B cell (primary cell): ENCODE data around the gene DAB1. TPM values are rescaled to one million over a fixed set of nuclear protein-coding genes. Genes with fewer than 3 reads are reported as not detected.

ENCODE experiments used
- ATAC-seq: fragments of 200-7000 bp; cut with Tn5 transposase; one replicate; pipeline ENCODE4 v1.10.0; 2021; ENCODE audit warnings: low read depth, mild to moderate bottlenecking, moderate number of reproducible peaks, moderate library complexity
- CTCF ChIA-PET: fragments of 350-600 bp; sonication (Branson Sonifier 250); formaldehyde crosslinking; loops from one replicate; lab custom pipeline; 2021; ENCODE audit warnings: antibody characterized with exemption, inconsistent platforms; lab: Charles Lee
- POLR2A ChIA-PET: fragments of 350-600 bp; sonication (Branson Sonifier 250); formaldehyde crosslinking; loops from one replicate; lab custom pipeline; 2021; ENCODE audit warnings: antibody characterized with exemption; lab: Charles Lee
- DNase-seq: peaks from one replicate; pipeline ENCODE4 v3.0.0; 2013
- H2AFZ ChIP-seq: 2 replicates; pipeline ENCODE4 v1.6.1; 2012; ENCODE audit warnings: mild to moderate bottlenecking, low read depth, low read length; ENCODE audit not compliant: insufficient read depth, poor library complexity, severe bottlenecking
- H3K27ac ChIP-seq, 2 donors: 1 replicate in 1 of 2; 2 replicates in 1 of 2; pipeline ENCODE4 v1.5.1; 2012 to 2013; ENCODE audit warnings: low read length in 2 of 2, mild to moderate bottlenecking in 2 of 2, moderate library complexity in 1 of 2
- H3K27me3 ChIP-seq, 4 experiments: fragments of 200-600 bp in 1 of 4; sonication (generic) in 1 of 4; replicated peaks in 1 of 4; 1 replicate in 2 of 4; 2 replicates in 2 of 4; pipeline versions ENCODE4 v1.6.1 to v1.7.0; 2013 to 2016; ENCODE audit warnings: low read length in 3 of 4, mild to moderate bottlenecking in 2 of 4, mixed read lengths in 1 of 4, moderate library complexity in 1 of 4; ENCODE audit not compliant: insufficient read depth in 4 of 4, control insufficient read depth in 3 of 4; ENCODE audit errors: control extremely low read depth in 1 of 4
- H3K36me3 ChIP-seq, 2 experiments: replicated peaks in 1 of 2; 1 replicate in 1 of 2; 2 replicates in 1 of 2; pipeline versions ENCODE4 v1.6.1 to v1.7.1; 2013; ENCODE audit warnings: low read length in 1 of 2; ENCODE audit not compliant: insufficient read depth in 2 of 2, control insufficient read depth in 1 of 2; ENCODE audit errors: control extremely low read depth in 1 of 2, extremely low read depth in 1 of 2
- H3K4me1 ChIP-seq, 2 donors: fragments of 200-600 bp in 1 of 2; sonication (generic) in 1 of 2; 1 replicate in 1 of 2; 2 replicates in 1 of 2; pipeline versions ENCODE4 v1.5.1 to v1.6.1; 2013 to 2017; ENCODE audit warnings: low read length in 2 of 2; ENCODE audit not compliant: control insufficient read depth in 2 of 2, insufficient read depth in 2 of 2
- H3K4me2 ChIP-seq: replicated peaks from 2 replicates; pipeline ENCODE3; 2012; ENCODE audit warnings: mild to moderate bottlenecking, low read depth, low read length; ENCODE audit not compliant: poor library complexity, severe bottlenecking
- H3K4me3 ChIP-seq, 5 experiments: fragments of 200-600 bp in 1 of 5; sonication (generic) in 1 of 5; 1 replicate in 3 of 5; 2 replicates in 2 of 5; pipeline versions ENCODE4 v1.5.1 to v1.7.0; 2011 to 2016; ENCODE audit warnings: low read length in 4 of 5, mild to moderate bottlenecking in 4 of 5, low read depth in 2 of 5, control low read depth in 1 of 5, moderate library complexity in 1 of 5; ENCODE audit not compliant: insufficient read depth in 1 of 5; ENCODE audit errors: control extremely low read depth in 1 of 5, extremely low read depth in 1 of 5
- H3K79me2 ChIP-seq: fragments of 200-600 bp; sonication (generic); one replicate; pipeline ENCODE4 v1.6.0; 2016; ENCODE audit warnings: low read length; ENCODE audit not compliant: control insufficient read depth, insufficient read depth
- H3K9ac ChIP-seq: fragments of 200-600 bp; sonication (generic); 2 replicates; pipeline ENCODE4 v1.6.1; 2017; ENCODE audit warnings: mild to moderate bottlenecking, low read length, moderate library complexity
- H3K9me3 ChIP-seq, 3 donors: one replicate each; pipeline versions ENCODE4 v1.6.1 to v1.7.1; 2013; ENCODE audit warnings: low read length in 2 of 3; ENCODE audit not compliant: control insufficient read depth in 2 of 3, insufficient read depth in 1 of 3; ENCODE audit errors: control extremely low read depth in 1 of 3
- H4K20me1 ChIP-seq: 2 replicates; pipeline ENCODE4 v1.6.0; 2012; ENCODE audit warnings: mild to moderate bottlenecking, low read length; ENCODE audit not compliant: insufficient read depth, control insufficient read depth, poor library complexity, severe bottlenecking
- H3K27ac Mint-ChIP-seq: one replicate; pipeline ENCODE4 v1.8.0; 2021; ENCODE audit warnings: mixed read lengths
- H3K27me3 Mint-ChIP-seq: one replicate; pipeline ENCODE4 v1.8.0; 2021; ENCODE audit warnings: mixed read lengths
- H3K4me1 Mint-ChIP-seq: one replicate; pipeline ENCODE4 v1.8.0; 2021; ENCODE audit warnings: mixed read lengths
- H3K4me3 Mint-ChIP-seq: one replicate; pipeline ENCODE4 v1.8.0; 2021; ENCODE audit warnings: mixed read lengths
- H3K9me3 Mint-ChIP-seq: one replicate; pipeline ENCODE4 v1.8.0; 2022; ENCODE audit warnings: mixed read lengths; ENCODE audit not compliant: insufficient read depth
- EZH2 ChIP-seq: IDR thresholded peaks from 2 replicates; pipeline ENCODE4 v1.6.1; 2012; ENCODE audit warnings: borderline replicate concordance, low read depth, mild to moderate bottlenecking, moderate library complexity, low read length; ENCODE audit not compliant: insufficient read depth, poor library complexity, severe bottlenecking
- WGBS: methylation state at CpG from one replicate; pipeline ENCODE4 v1.1.5; 2013; ENCODE audit warnings: missing lambda C conversion rate; ENCODE audit not compliant: insufficient coverage; 5-methylcytosine and 5-hydroxymethylcytosine counted together
- intact Hi-C: fragments of 100-400 bp; cut with micrococcal nuclease; formaldehyde crosslinking; loops from one replicate; pipeline ENCODE4 v1.10.0; 2022
- polyA plus RNA-seq: library from polyadenylated mRNA; depleted of rRNA; stranded (reverse); fragments of >200 nt; gene quantifications from 2 replicates; pipeline ENCODE4 v1.2.3, GENCODE V29; 2012
- total RNA-seq, 2 donors: library from RNA; stranded (reverse); fragments of 120-200 nt in 1 of 2; gene quantifications; 1 replicate in 1 of 2; 2 replicates in 1 of 2; pipeline versions ENCODE4 v1.2.3 to v1.2.4, GENCODE V29; 2013 to 2022
- TF ChIP-seq, protein P1 (sequence below): fragments of 200-600 bp; IDR thresholded peaks from one replicate; pipeline ENCODE4 v1.8.0; 2022; ENCODE audit warnings: antibody characterized with exemption, mild to moderate bottlenecking

Gene DAB1
- total and polyA plus RNA-seq, 2 donors (not counting 1 experiment from before 2014, with no cell fraction given) = not detected

DNA sequence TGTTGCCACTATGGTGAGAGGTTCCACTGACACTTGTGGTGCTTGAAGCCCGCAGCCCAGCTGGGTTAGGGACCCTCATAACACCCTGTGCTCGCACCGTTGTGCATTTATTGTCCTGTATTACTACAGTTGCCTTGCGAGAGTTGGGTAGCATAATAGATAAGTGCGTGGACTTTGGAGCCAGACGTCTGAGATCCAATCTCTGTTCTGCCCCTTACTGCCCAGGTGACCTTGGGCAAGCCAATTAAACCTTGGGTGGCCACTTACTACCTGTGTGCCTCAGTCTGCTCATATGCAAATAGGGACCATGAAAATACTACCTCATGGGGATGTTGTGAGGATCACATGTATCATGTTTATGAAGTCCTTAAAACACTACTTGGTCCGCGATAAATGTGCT lies 471.4 kb downstream of the DAB1 start:
- no peaks in the 10 kb centered on the region for H3K27me3 ChIP-seq
- Mint-ChIP-seq H3K4me1 (no peaks in the 10 kb centered on the region), H3K27ac (no peak overlapping the region), H3K27me3 (peaks cover 12% of the 10 kb centered on the region), H3K9me3 (no peaks in the 10 kb centered on the region), H3K4me3 (no peak overlapping the region)
- H3K4me2 ChIP-seq = no peak overlapping the region
- no peak overlapping the region for H3K4me3 ChIP-seq
- 94% methylated on average over 6 of the region's 8 CpGs for WGBS
- ATAC-seq (no peak), DNase-seq (no peak)
- no peaks in the 10 kb centered on the region for H3K36me3 ChIP-seq
- H3K27ac ChIP-seq = no peak overlapping the region
- ChIA-PET POLR2A (no interaction called here), CTCF (no interaction called here)
- H3K9me3 ChIP-seq = no peaks in the 10 kb centered on the region
- H3K9ac ChIP-seq = no peak overlapping the region
- no peaks in the 10 kb centered on the region for H4K20me1 ChIP-seq
- no peak for TF ChIP-seq EZH2
- TF ChIP-seq, protein P1, sequence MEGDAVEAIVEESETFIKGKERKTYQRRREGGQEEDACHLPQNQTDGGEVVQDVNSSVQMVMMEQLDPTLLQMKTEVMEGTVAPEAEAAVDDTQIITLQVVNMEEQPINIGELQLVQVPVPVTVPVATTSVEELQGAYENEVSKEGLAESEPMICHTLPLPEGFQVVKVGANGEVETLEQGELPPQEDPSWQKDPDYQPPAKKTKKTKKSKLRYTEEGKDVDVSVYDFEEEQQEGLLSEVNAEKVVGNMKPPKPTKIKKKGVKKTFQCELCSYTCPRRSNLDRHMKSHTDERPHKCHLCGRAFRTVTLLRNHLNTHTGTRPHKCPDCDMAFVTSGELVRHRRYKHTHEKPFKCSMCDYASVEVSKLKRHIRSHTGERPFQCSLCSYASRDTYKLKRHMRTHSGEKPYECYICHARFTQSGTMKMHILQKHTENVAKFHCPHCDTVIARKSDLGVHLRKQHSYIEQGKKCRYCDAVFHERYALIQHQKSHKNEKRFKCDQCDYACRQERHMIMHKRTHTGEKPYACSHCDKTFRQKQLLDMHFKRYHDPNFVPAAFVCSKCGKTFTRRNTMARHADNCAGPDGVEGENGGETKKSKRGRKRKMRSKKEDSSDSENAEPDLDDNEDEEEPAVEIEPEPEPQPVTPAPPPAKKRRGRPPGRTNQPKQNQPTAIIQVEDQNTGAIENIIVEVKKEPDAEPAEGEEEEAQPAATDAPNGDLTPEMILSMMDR = no peak
- H2AFZ ChIP-seq = no peak overlapping the region
- no peaks in the 10 kb centered on the region for H3K4me1 ChIP-seq
- intact Hi-C loops = no loop called here
- H3K79me2 ChIP-seq = no peaks in the 10 kb centered on the region

DNA sequence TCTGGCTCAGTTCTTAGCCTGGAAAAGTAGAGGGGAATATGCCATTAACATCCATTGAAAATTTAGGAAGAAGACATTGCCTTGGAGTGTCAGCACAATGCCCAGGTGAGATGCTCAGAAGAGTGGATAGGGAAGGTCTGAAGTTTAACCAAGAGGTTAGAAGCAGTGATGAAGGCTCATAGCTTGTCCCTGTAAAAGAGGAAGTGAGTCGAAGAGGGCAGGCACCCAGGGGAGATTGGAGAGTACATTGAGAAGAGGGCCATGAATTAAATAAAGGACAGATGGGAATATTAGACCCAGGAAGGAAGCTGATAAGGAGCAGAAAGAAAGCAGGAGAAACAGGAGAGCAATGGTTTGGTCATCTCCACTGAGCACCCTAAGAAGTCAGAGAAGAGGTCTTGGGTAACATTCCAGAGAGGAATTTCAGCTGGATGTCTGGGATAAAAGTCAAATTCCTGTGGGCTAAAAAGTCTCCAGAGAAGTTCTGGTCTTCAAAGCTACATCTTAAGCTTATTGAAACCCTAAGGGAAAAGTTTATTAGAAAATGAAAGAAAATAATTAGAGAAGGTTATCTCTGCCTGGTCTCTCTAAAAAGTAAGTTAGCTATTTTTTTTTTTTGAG lies 475.3 kb downstream of the DAB1 start:
- H3K4me2 ChIP-seq = no peak overlapping the region
- ChIA-PET CTCF (no interaction called here), POLR2A (no interaction called here)
- no peaks in the 10 kb centered on the region for H3K79me2 ChIP-seq
- WGBS = 14% methylated on average over 1 of the region's 1 CpG
- no peak overlapping the region for H3K4me3 ChIP-seq
- no peak overlapping the region for H3K9ac ChIP-seq
- no peaks in the 10 kb centered on the region for H3K4me1 ChIP-seq
- ATAC-seq = no peak
- Mint-ChIP-seq H3K27me3 (no peaks in the 10 kb centered on the region), H3K27ac (no peak overlapping the region), H3K9me3 (no peaks in the 10 kb centered on the region), H3K4me3 (no peak overlapping the region), H3K4me1 (no peaks in the 10 kb centered on the region)
- intact Hi-C loops = no loop called here
- TF ChIP-seq, protein P1 = no peak
- no peak for TF ChIP-seq EZH2
- no peak overlapping the region for H3K27ac ChIP-seq
- H2AFZ ChIP-seq = no peak overlapping the region
- H3K27me3 ChIP-seq = no peaks in the 10 kb centered on the region
- no peaks in the 10 kb centered on the region for H3K9me3 ChIP-seq
- no peaks in the 10 kb centered on the region for H4K20me1 ChIP-seq
- DNase-seq = no peak
- no peaks in the 10 kb centered on the region for H3K36me3 ChIP-seq
